Right renal cortex interstitium (tissue), 3 donors: ENCODE results near the gene ARFGEF3. TPM values are rescaled to one million over a fixed set of nuclear protein-coding genes. Genes with fewer than 3 reads are reported as not detected.

Experiments used
- DNase-seq, 3 donors: peaks; one replicate each; pipeline ENCODE4 v3.0.0-alpha.2; 2013; ENCODE audit warnings: low read depth in 3 of 3, low spot score in 2 of 3
- polyA plus RNA-seq, 3 donors: library from polyadenylated mRNA; unstranded; fragments of 120-200 nt; gene quantifications; one replicate each; pipeline ENCODE4 v1.2.1, GENCODE V29; 2013; ENCODE audit not compliant: insufficient read length in 3 of 3

Gene ARFGEF3
- polyA plus RNA-seq, 3 donors, result 5.7 to 6.4 (median 6.2) TPM

DNA sequence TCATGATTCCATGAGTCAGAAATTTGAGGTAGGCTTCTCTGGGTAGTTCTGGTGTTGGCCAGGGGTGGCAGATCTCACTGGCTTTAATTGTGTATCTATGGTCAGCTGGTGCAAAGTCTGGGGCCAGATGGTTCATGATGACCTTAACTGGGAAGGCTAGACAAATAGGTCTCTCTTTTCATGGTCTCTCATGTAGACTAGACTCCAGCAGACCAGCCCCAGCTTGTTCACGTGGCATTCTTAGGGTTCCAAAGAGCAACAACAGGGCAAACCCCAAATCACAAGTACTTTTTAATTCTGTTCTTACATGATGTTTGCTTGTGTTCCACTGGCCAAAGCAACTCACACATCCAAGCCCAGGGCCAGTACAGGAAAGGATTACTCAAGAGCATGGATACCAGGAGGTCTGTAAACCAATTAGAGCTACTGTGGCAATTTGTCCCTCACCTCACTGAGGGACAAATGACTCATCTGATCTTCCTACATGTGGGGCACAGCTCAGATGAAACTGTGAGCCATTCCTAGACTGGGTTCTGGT, 136.1 kb downstream of the ARFGEF3 start:
- no peak for DNase-seq

DNA sequence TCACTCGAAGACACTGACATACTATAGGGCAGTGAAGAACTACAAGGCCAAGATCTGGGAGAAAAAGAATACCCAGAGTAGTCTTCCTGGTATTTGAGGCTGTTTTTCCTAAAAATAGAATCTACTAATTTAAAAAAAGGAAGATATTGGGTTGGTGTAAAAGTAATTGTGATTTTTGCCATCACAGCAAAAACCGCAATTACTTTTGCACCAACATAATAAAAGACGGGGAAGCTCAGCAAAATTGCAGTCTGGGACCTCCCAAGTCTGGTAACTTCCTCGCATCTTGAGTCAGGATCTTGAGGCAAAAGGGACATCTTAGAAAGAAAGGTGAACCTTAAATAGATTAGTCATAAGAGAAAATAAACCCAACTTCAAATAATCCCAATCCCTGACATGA, 138.7 kb downstream of the ARFGEF3 start:
- DNase-seq, result no peak

DNA sequence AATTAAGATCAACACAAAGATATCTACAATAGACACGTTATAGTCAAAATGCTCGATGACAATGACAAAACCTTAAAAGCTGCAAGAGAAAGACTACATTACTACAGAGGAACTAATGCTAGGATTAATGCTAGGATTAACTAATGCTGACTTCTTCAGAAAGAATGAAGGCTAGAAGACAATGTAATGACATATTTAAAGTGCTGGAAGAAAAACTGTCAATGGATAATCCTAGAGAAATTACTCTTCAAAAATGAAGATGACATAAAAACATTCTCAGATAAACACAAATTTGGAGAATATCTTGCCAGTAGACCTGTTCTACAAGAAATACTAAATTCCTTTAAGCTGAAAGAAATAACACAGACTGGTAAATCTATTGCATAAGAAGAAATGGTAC, 140.8 kb downstream of the ARFGEF3 start:
- DNase-seq, result no peak

DNA sequence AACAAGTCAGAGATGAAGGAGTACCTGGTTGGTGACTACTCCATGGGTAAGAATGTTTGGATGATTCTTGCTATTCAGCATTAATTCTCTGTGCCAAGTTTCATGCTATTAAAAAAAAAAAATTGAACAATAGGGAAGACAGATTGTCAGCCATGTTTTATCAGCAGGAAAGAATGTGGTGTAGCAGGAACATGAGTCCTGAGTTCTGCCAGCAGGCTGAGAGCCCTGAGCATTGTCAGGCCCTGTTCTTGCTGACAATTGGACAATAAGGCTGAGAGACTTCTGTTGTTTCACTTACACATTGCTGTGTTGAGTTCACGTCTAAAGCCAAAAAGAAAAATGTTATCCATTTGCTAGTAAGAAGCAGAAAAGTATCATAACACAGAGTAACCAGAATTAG, 145.6 kb downstream of the ARFGEF3 start:
- DNase-seq, result no peak

DNA sequence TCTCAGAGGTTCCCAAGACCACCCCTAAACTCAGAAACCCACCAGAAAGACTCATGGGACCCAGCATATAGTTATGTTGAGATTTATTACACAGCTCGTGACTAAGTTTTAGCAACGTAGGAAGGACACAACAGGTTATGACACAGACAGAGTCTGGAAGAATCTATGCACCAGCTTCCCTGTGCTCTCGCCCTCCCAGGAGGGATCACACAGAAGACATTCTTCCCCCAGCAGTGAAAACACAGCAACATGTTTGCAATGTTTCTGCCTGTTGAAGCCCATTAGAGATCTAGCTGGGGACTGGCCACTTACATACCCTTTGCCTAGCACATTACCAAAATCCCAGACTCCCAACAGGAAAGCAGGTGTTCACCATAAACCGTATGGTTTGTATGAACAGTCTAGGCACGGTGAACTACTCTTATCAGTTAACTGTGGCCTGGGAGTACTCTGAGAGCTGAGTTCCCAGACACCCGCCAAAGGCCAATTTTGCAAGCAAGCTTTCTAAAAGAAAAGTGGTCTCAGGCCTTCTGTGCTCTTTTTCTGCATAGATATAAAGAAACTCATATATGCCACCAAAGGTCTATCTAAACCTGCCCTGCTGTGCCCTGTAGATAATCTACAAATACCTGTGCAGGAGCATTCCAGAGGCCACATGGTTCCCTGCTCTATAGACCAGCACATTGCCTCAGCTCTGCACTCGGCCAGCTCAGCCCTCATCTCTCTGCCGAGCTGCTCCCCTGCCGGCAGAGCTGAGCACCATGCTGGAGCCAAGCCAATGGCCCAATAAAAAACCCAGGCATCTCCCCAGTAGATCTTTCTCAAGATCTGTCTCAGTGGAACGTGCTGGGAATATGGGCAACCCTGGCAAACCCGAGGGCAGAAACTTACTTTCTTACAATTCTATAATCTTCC, 146.3 kb downstream of the ARFGEF3 start:
- no peak for DNase-seq

DNA sequence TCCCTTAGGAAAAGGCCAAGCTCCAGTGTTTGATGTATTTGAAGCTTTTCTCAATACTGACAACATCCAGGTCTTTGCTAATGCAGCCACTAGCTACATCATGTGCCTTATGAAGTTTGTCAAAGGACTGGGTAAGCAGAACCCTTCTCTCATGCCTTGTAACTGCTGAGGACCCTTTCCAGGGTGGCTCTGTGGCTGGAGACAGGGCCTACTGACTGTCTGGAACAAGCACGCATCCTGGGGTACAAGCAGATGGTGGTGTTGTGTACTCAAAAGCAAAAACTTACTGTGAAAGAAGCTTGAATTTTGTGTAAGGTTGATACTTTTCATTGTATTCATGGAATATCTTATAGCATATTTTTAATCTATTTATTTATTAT, 147.0 kb downstream of the ARFGEF3 start:
- DNase-seq, result no peak

DNA sequence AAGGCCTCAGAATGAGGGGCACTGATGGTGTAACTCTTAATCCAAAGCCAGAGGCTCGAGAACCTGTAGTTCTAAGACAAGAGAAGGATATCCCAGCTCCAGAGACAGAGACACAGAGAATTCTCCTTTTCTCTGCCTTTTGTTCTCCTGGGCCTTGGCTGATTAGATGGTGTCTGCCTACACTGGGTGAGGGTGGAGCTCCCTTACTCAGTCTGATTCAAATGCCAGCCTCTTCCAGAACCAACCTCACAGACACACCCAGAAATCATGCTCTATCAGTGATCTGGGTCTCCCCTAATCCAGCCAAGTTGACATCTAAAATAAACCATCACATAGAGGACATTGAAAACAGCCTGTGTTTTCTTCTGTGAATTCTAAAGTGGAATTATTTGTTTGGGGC, 148.0 kb downstream of the ARFGEF3 start:
- DNase-seq, result no peak

DNA sequence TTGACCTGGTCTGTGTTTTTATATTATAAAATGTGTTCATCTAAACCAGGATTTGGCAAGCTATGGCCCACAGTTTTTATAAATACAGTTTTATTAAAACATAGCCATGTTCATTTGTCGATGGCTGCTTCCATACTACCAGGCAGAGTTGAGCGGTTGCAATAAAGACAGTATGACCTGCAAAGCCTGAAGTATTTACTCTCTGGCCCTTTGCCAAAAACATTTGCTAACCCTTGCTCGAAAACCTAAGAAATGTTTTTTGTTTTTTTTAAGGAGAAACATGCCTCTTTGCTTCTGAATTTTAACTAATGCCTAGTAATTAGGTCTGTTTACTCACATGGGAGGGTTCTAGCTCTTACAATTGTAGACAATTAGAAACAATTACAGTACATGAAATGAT, 148.6 kb downstream of the ARFGEF3 start:
- DNase-seq, result no peak

DNA sequence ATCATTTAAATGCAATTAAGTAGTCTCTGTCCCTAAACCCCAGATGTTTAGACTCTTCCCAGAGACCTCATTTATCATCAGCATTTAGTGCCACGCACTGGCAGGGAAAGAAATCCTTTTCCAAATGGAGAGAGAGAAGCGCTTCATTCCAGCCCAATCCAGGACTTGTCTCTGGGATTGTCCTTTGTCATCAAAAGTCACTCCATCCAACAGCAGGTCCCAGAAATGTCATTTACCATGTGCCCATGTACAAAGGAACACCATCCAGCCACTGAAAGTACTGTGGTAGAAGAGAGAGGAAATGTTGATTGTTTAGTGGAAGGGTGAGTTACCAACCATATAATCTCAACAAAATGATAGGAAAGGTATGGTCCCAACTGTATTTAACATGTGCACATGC, 149.1 kb downstream of the ARFGEF3 start:
- DNase-seq, result no peak

DNA sequence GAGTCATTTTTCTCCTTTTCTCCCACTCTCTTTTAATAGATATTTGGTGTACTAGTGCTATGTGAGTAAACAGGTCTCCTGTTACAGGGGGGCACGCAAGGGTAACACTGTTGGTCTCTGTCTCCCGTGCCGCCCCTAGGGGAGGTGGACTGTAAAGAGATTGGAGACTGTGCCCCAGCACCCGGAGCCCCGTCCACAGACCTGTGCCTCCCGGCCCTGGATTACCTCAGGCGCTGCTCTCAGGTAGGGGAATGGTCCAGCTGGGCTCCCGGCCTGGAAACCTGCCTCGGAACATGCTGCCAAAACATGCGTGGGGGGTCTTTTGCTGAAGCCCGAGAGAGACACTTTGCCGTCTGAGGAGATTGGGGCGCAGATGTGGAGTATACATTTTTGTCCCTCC, 149.5 kb downstream of the ARFGEF3 start:
- no peak for DNase-seq

DNA sequence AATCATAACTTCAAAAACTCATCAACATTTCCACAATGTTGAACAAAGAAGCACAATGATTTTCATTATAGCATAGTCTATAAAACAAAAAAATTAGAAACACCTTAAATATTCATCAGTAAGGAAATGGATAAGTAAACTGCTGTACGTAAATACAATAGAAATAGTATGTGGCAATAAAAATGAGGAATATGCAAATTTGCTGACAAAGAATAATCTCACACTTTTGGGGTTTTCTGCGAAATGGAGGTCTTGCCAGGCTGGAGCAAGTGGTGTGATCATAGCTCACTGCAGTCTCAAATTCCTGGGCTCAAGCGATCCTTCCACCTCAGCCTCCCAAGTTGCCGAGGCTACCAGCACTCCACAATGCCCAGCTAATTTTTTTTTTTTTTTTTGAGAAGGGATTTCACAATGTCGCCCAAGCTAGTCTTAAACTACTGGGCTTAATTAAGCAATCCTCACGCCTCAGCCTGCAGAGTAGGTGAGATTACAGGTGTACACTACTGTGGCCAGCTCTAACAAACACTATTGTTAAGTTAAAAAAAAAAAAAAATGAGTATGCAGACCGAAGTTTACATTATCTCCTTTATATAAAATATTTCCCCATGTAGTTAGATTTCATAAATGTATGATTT, 157.1 kb downstream of the ARFGEF3 start:
- no peak for DNase-seq

DNA sequence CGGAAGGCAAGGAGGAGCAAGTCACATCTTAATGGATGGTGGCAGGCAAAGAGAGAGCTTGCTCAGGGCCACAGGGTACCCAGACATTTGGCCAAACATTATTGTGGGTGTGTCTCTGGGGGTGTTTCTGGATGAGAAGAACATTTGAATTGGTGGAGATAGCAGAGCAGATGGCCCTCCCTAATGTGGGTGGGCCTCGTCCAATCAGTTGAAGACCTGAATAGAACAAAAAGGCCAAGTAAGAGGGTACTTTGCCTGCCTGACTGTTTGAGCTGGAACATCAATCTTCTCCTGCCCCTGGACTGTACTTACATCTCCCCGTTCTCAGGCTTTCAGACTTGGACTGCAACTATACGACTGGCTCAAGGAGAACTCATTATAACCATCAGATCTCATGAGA, 160.2 kb downstream of the ARFGEF3 start:
- no peak for DNase-seq

DNA sequence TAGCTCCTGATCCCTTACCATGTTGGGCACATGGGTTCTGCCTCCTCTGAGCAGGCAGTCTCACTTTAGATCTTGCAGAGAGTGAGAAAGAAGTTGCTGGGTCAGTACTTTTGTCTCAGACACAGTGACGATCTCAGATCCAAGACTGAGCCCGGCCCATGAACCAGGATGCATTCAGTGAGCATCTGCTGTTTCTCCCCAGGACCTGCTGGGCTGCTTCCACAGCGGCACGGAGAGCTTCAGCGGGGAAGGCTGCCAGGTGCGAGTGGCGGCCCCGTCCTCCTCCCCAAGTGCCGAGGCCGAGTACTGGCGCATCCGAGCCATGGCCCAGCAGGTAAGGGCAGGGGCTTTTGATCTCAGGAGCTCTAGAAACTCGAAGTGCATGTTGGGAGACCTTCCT, 162.1 kb downstream of the ARFGEF3 start:
- DNase-seq, result no peak

DNA sequence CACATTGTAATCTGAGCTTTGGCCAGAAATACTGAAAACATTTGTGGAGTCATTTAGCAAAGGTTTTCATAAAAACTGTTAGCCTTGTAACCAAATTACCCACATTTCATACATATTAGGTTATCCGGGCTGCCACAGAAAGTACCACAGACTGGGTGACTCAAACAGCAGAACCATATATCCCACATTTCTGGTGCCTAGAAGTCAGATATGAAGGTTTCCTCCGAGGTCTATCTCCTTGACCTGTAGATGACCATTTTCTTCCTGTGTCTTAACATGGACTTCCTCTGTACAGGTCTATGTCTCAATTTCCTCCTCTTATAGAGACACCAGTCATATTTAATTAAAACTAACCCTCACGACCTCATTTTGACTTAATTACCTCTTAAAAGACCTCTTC, 166.5 kb downstream of the ARFGEF3 start:
- DNase-seq, result no peak

DNA sequence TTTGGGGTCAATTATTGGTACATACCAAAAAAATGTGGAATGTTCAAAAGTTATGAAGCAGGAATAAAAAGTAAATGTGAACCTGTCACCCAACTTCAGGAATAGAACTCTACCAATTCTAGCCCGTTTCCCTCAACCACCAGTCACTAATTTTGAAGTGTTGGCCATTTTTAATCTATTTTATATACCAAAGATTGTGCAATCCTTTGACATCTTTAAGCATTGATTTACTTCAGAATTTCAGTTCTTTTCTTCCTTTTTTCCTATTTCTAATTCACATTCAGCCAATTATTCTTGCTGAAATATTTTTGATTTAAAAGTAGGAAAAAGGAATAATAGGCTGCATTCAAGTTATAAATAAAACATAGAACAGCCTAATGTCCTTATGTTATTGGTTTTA, 169.0 kb downstream of the ARFGEF3 start:
- DNase-seq, result no peak

DNA sequence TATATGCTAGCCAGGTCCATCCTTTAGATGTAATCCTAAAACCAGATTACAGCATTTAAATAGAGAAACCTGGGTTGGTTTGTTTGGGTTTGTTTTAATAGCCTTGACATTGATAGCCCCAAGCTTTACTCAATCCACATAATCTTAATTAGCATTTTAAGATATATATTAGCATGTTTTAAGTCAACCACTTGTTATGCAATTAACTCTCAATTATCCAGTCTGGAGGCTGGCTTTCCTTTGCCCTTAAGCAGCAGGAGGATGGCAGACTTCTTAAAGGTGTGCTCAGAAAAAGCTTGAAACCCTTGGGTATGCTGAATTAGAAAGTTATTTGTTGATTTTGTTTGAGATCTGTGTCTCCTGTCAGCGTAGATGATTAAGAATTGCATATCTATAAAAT, 169.7 kb downstream of the ARFGEF3 start:
- DNase-seq, result no peak

DNA sequence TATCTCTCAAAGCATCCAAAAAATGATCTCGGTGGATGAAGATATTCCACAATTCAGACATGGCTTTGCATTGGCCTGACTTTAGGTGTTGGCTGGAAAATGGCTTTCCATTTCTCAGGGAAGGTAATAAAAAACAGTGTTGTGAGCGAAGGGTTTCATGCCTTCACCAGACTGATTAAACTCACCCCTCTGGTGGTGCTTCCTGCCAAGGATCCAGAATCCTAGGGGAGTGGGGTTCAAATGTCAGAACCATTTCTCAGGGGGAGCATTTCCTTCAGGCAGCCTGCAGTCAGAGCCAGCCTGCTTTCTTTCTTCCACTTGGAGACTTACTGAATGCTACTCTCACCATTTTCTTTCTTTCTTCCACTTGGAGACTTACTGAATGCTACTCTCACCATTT, 170.2 kb downstream of the ARFGEF3 start:
- DNase-seq, result no peak

DNA sequence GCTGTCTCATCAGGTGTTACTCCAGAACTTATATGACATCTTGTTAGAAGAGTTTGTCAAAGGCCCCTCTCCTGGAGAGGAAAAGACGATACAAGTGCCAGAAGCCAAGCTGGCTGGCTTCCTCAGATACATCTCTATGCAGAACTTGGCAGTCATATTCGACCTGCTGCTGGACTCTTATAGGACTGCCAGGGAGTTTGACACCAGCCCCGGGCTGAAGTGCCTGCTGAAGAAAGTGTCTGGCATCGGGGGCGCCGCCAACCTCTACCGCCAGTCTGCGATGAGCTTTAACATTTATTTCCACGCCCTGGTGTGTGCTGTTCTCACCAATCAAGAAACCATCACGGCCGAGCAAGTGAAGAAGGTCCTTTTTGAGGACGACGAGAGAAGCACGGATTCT, 172.3 kb downstream of the ARFGEF3 start:
- no peak for DNase-seq

DNA sequence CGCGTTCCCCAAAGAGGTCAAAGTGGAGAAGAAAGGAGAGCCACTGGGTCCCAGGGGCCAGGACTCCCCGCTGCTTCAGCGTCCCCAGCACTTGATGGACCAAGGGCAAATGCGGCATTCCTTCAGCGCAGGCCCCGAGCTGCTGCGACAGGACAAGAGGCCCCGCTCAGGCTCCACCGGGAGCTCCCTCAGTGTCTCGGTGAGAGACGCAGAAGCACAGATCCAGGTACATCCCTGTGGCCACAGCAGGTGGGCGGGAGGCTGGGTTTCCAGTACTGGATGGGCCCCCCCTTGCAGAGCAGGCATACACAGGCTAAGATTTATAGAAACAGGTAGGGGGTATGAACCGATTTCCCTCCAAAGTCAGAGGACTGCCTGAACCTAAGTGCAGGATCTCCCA, 173.2 kb downstream of the ARFGEF3 start:
- no peak for DNase-seq

DNA sequence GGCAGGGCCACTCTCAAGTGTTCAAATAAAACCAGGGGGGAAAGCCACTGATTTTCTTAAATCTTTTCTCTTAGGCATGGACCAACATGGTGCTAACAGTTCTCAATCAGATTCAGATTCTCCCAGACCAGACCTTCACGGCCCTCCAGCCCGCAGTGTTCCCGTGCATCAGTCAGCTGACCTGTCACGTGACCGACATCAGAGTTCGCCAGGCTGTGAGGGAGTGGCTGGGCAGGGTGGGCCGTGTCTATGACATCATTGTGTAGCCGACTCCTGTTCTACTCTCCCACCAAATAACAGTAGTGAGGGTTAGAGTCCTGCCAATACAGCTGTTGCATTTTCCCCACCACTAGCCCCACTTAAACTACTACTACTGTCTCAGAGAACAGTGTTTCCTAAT, 174.5 kb downstream of the ARFGEF3 start:
- no peak for DNase-seq

DNA sequence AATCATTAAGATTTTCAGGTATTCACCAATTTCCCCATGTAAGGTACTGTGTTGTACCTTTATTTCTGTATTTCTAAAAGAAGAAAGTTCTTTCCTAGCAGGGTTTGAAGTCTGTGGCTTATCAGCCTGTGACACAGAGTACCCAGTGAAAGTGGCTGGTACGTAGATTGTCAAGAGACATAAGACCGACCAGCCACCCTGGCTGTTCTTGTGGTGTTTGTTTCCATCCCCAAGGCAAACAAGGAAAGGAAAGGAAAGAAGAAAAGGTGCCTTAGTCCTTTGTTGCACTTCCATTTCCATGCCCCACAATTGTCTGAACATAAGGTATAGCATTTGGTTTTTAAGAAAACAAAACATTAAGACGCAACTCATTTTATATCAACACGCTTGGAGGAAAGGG, 175.3 kb downstream of the ARFGEF3 start:
- DNase-seq, result no peak

DNA sequence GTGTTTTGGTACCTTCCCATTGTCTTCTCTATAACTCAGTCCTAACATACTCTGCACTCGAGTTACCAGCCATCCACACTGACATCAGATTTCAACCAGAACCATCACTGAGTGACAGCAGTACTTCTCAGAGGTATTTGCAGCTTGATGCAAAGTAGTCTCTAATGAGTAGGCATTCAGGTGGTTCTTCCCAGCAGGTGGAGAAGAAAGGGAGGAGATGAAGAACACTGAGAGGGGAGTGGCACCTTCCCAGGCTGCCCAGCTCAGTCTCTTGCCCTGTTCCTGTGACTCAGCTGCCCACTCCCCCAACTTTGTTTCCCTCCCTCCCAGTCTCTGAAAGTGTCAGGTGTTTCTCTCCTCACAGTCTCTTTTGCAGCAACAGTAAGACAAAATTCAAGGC, 177.3 kb downstream of the ARFGEF3 start:
- no peak for DNase-seq
